Measurements from ENCODE around the gene FDXR. TPM values are rescaled to one million over a fixed set of nuclear protein-coding genes. Genes with fewer than 3 reads are reported as not detected.

Gene FDXR
- total RNA-seq, 2 donors from 2014 or later, result 14.3 to 25.7 TPM

- ATAC-seq (peak; percentile 10), DNase-seq (no peak)
- no peak overlapping the region for H3K4me3 ChIP-seq
- H3K36me3 ChIP-seq (replicated peaks in 1 of 2; ENCODE audit: insufficient read depth in 1 of 2, low read depth in 2 of 2), result no peaks in the 10 kb centered on the region
- WGBS, 2 donors, result 56 to 60% methylated on average over 5 to 6 of the region's 6 CpGs
- TF ChIP-seq POLR2A (IDR thresholded peaks at IDR 0.05), result no peak
- no peak for TF ChIP-seq CTCF (IDR thresholded peaks at IDR 0.05)
- H3K27ac ChIP-seq, result no peak overlapping the region
- peaks cover 0 to 13% of the 10 kb centered on the region in 2 donors for H3K27me3 ChIP-seq
- H3K9me3 ChIP-seq, result no peaks in the 10 kb centered on the region
- peaks cover 28% of the 10 kb centered on the region for H3K4me1 ChIP-seq
- intact Hi-C loops (cut with DNase I), result no loop called here
Measured at GRCh38 chr17:74920642-74921025, 47.8 kb upstream of the FDXR start.

DNA sequence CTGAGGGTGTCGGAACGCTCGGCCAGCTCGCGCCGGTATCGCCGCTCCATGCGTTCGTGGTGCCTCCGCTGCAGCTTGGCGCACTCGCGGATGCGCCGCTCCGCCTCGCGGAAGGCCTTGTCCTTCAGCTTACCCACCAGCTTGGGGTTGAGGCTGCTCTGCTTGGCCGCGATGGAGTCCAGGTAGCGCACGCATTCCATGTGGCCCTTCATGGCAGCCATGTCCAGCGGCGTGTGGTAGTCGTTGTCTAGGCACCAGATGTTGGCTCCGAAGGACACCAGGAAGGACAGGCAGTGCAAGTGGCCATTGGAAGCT, 47.5 kb upstream of the FDXR start:
- ATAC-seq (no peak), DNase-seq (no peak)
- TF ChIP-seq POLR2A (IDR thresholded peaks at IDR 0.05), result no peak
- TF ChIP-seq CTCF (IDR thresholded peaks at IDR 0.05), result no peak
- Histone ChIP-seq H3K9me3 (no peaks in the 10 kb centered on the region), H3K27me3 (peaks cover 0 to 13% of the 10 kb centered on the region in 2 donors), H3K4me3 (no peak overlapping the region), H3K4me1 (peaks cover 28% of the 10 kb centered on the region), H3K27ac (no peak overlapping the region), H3K36me3 (replicated peaks in 1 of 2; ENCODE audit: insufficient read depth in 1 of 2, low read depth in 2 of 2) (no peaks in the 10 kb centered on the region)
- intact Hi-C loops (cut with DNase I), result no loop called here
- WGBS, 2 donors, result 69 to 90% methylated on average over 21 to 26 of the region's 27 CpGs

- Histone ChIP-seq H3K4me3 (no peak overlapping the region), H3K27me3 (peaks cover 0 to 13% of the 10 kb centered on the region in 2 donors), H3K4me1 (peaks cover 26% of the 10 kb centered on the region), H3K27ac (no peak overlapping the region), H3K9me3 (no peaks in the 10 kb centered on the region), H3K36me3 (replicated peaks in 1 of 2; ENCODE audit: insufficient read depth in 1 of 2, low read depth in 2 of 2) (no peaks in the 10 kb centered on the region)
- ATAC-seq (no peak), DNase-seq (peak in 3 of 4 donors; percentile 33 to 40 (median 39))
- 46 to 55% methylated on average over 12 to 59 of the region's 67 CpGs for WGBS, 2 donors
- intact Hi-C loops (cut with DNase I), result no loop called here
- TF ChIP-seq CTCF (IDR thresholded peaks at IDR 0.05) (peak in 3 of 7 experiments; percentile 14 to 35 (median 27)), POLR2A (IDR thresholded peaks at IDR 0.05) (no peak)
Measured at GRCh38 chr17:74919440-74920305, 46.9 kb upstream of the FDXR start.

DNA sequence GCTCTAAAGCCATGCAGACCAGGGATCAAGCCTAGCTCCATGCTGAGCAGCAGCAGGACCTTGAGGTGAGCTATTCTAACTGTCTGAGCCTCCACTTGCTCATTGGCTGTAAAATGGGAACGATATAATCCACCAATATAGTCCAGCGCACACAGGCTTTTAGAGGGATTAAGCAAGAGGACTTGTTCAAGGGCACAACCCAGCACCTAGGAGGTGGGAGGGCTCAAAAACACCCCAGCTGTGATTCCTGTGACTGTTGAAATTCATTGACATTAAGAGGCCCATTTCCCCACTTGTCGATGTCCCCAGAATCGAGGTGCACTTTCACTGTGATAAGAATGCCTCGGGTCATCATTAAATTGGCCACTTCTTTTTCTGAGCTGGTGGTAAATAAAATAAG, 46.1 kb upstream of the FDXR start:
- peaks cover 0 to 7% of the 10 kb centered on the region in 2 donors for H3K27me3 ChIP-seq
- 74 to 78% methylated on average over 4 to 5 of the region's 5 CpGs for WGBS, 2 donors
- TF ChIP-seq POLR2A (IDR thresholded peaks at IDR 0.05), result no peak
- TF ChIP-seq CTCF (IDR thresholded peaks at IDR 0.05), result no peak
- H3K4me3 ChIP-seq, result no peak overlapping the region
- H3K36me3 ChIP-seq (replicated peaks in 1 of 2; ENCODE audit: insufficient read depth in 1 of 2, low read depth in 2 of 2), result no peaks in the 10 kb centered on the region
- ATAC-seq, result no peak
- H3K27ac ChIP-seq, result no peak overlapping the region
- no peak for DNase-seq
- H3K9me3 ChIP-seq, result no peaks in the 10 kb centered on the region
- intact Hi-C loops (cut with DNase I), result no loop called here
- H3K4me1 ChIP-seq, result peaks cover 18% of the 10 kb centered on the region

GRCh38 chr17:74917430-74917829, 44.6 kb upstream of the FDXR start:
- TF ChIP-seq POLR2A (IDR thresholded peaks at IDR 0.05) (no peak), CTCF (IDR thresholded peaks at IDR 0.05) (no peak)
- H3K4me3 ChIP-seq, result no peak overlapping the region
- H3K27me3 ChIP-seq, result no peaks in the 10 kb centered on the region
- H3K27ac ChIP-seq, result no peak overlapping the region
- WGBS, 2 donors, result 43 to 50% methylated on average over 10 of the region's 10 CpGs
- DNase-seq (no peak), ATAC-seq (no peak)
- no peaks in the 10 kb centered on the region for H3K9me3 ChIP-seq
- H3K4me1 ChIP-seq, result peaks cover 6% of the 10 kb centered on the region
- intact Hi-C loops (cut with DNase I), result no loop called here
- H3K36me3 ChIP-seq (replicated peaks in 1 of 2; ENCODE audit: insufficient read depth in 1 of 2, low read depth in 2 of 2), result no peaks in the 10 kb centered on the region
